ENCODE results near the gene COL4A5.

The COL4A5 gene

DNA sequence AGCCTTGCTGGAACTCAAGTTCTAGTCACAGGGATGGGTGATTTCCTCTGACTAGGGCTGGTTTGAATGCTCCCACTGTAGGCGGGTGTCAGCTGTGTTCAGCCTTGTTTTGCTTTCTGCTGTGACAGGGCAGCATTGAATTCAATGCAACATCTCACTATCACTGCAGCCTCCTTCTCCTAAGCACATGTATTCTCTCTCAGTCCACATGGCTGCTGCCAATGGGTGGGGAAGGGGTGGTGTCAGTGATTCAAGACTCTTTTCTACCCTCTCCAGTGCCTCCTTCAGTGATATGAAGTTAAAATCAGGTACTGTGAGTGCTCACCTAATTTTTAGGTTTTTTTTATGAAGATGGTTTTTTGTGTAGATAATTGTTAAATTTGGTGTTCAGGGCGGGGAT is 46.3 kb downstream of the COL4A5 start:
- no peak overlapping the region for H3K27ac ChIP-seq (ENCODE audit: insufficient read depth in 1 of 2, low read depth in 1 of 2, low read length in 2 of 2, poor library complexity in 1 of 2, severe bottlenecking in 2 of 2)
- no peak for DNase-seq
- ChIA-PET POLR2A (no interaction called here), CTCF (no interaction called here)
- no peaks in the 10 kb centered on the region for H3K36me3 ChIP-seq (ENCODE audit: control insufficient read depth in 4 of 4, insufficient read depth in 4 of 4, low read length in 3 of 4)
- H3K4me1 ChIP-seq (ENCODE audit: control extremely low read depth in 1 of 4, control insufficient read depth in 4 of 4, insufficient read depth in 4 of 4, low read length in 3 of 4): no peaks in the 10 kb centered on the region
- 80% methylated on average over 1 of the region's 2 CpGs for WGBS (ENCODE audit: insufficient coverage)
- peaks cover 0 to 2% (median 0%) of the 10 kb centered on the region in 5 experiments for H3K27me3 ChIP-seq (replicated peaks in 2 of 5; ENCODE audit: control insufficient read depth in 4 of 5, insufficient read depth in 5 of 5, low read length in 4 of 5)
- H3K9me3 ChIP-seq (ENCODE audit: control extremely low read depth in 1 of 5, control insufficient read depth in 4 of 5, insufficient read depth in 2 of 5, low read depth in 1 of 5, low read length in 4 of 5): peaks cover 0 to 1% (median 0%) of the 10 kb centered on the region in 5 experiments
- H3K4me3 ChIP-seq (ENCODE audit: control insufficient read depth in 1 of 7, extremely low read depth in 1 of 7, insufficient read depth in 4 of 7, low read depth in 2 of 7, low read length in 6 of 7): no peak overlapping the region

DNA sequence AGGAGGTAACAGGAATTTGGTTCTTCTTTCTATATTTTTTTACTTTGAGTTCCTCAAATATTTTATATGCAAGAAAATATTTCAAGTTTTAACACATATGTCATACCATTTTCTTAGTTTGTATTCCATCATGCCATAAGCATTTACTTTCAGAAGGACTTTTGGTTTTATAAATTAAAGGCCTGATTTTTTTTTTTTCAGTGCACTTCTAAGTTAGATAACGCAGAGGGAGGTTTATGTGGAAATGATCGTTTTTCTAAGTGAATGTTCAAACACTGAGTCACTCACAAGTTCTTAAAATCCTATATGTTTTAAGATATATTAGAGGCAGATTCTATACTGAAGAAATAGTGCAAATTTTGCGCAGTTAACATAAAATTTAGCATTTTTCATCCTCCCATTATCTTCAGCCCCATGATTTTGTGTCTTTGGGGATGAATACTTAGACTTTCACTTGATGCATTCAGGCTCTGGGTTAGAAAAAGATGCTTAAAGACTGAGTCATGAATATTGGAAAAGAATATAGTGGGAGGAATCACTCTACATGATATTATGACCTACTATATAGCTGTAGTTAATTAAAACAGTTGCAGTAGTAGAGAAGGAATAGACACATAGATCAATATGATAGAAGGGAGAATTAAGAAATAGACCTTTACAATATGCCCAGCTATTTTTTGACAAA is 54.9 kb downstream of the COL4A5 start:
- Histone ChIP-seq H3K27me3 (replicated peaks in 2 of 5; ENCODE audit: control insufficient read depth in 4 of 5, insufficient read depth in 5 of 5, low read length in 4 of 5) (peaks cover 0 to 6% (median 0%) of the 10 kb centered on the region in 5 experiments), H3K4me3 (ENCODE audit: control insufficient read depth in 1 of 7, extremely low read depth in 1 of 7, insufficient read depth in 4 of 7, low read depth in 2 of 7, low read length in 6 of 7) (no peak overlapping the region), H3K36me3 (ENCODE audit: control insufficient read depth in 4 of 4, insufficient read depth in 4 of 4, low read length in 3 of 4) (no peaks in the 10 kb centered on the region), H3K27ac (ENCODE audit: insufficient read depth in 1 of 2, low read depth in 1 of 2, low read length in 2 of 2, poor library complexity in 1 of 2, severe bottlenecking in 2 of 2) (no peak overlapping the region), H3K9me3 (ENCODE audit: control extremely low read depth in 1 of 5, control insufficient read depth in 4 of 5, insufficient read depth in 2 of 5, low read depth in 1 of 5, low read length in 4 of 5) (no peaks in the 10 kb centered on the region), H3K4me1 (ENCODE audit: control extremely low read depth in 1 of 4, control insufficient read depth in 4 of 4, insufficient read depth in 4 of 4, low read length in 3 of 4) (no peaks in the 10 kb centered on the region)
- WGBS (ENCODE audit: insufficient coverage): no CpG with 5 or more reads among the region's 3 CpGs
- CTCF ChIA-PET: no interaction called here
- POLR2A ChIA-PET: no interaction called here
- DNase-seq: no peak

DNA sequence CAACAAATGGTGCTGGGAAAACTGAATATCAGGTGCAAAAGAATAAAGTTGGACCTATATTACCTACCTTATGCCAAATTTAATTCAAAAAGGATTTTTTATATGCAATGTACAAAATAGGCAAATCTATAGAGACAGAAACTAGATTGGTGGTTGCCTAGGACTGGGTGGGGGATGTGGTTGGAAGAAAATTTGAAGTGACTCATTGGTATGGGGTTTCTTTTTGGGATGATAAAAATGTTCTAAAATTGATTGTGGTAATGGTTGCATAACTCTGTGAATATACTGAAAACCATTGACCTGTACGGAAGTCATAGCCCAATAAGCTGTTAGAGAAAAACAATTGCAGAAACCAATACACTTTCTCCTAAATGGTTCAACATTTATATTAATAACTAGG is 72.1 kb downstream of the COL4A5 start:
- WGBS (ENCODE audit: insufficient coverage): no CpG with 5 or more reads among the region's 1 CpG
- ChIA-PET POLR2A (no interaction called here), CTCF (interaction anchor here (0.6 kb wide), 1 partner anchor 25 kb away, joined by 3 read pairs; no protein-coding TSS in a partner anchor)
- H3K9me3 ChIP-seq (ENCODE audit: control extremely low read depth in 1 of 5, control insufficient read depth in 4 of 5, insufficient read depth in 2 of 5, low read depth in 1 of 5, low read length in 4 of 5): peaks cover 0 to 1% (median 0%) of the 10 kb centered on the region in 5 experiments
- H3K27me3 ChIP-seq (replicated peaks in 2 of 5; ENCODE audit: control insufficient read depth in 4 of 5, insufficient read depth in 5 of 5, low read length in 4 of 5): no peaks in the 10 kb centered on the region
- H3K36me3 ChIP-seq (ENCODE audit: control insufficient read depth in 4 of 4, insufficient read depth in 4 of 4, low read length in 3 of 4): no peaks in the 10 kb centered on the region
- no peaks in the 10 kb centered on the region for H3K4me1 ChIP-seq (ENCODE audit: control extremely low read depth in 1 of 4, control insufficient read depth in 4 of 4, insufficient read depth in 4 of 4, low read length in 3 of 4)
- DNase-seq: no peak
- no peak overlapping the region for H3K27ac ChIP-seq (ENCODE audit: insufficient read depth in 1 of 2, low read depth in 1 of 2, low read length in 2 of 2, poor library complexity in 1 of 2, severe bottlenecking in 2 of 2)
- H3K4me3 ChIP-seq (ENCODE audit: control insufficient read depth in 1 of 7, extremely low read depth in 1 of 7, insufficient read depth in 4 of 7, low read depth in 2 of 7, low read length in 6 of 7): no peak overlapping the region

DNA sequence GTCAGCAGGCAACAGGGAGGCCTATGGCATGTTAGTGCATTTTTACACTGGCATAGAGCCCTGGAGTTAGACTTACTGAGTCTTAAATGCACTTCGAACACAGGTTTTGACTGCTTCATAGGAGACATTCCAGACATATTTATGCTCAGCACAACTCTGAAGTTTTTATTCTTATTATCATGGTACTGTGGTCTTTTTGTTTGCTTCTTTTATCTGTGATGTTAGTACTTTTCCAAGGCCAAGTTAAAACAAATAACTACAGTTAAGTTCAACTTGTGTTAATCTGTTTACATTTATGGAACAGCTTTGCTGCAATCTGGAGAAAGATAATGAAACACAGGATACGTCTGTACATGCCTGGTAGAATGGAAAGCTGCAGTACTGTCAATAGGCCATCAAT is 76.5 kb downstream of the COL4A5 start:
- ChIA-PET CTCF (no interaction called here), POLR2A (no interaction called here)
- DNase-seq: no peak
- Histone ChIP-seq H3K4me1 (ENCODE audit: control extremely low read depth in 1 of 4, control insufficient read depth in 4 of 4, insufficient read depth in 4 of 4, low read length in 3 of 4) (no peaks in the 10 kb centered on the region), H3K4me3 (ENCODE audit: control insufficient read depth in 1 of 7, extremely low read depth in 1 of 7, insufficient read depth in 4 of 7, low read depth in 2 of 7, low read length in 6 of 7) (no peak overlapping the region), H3K36me3 (ENCODE audit: control insufficient read depth in 4 of 4, insufficient read depth in 4 of 4, low read length in 3 of 4) (no peaks in the 10 kb centered on the region), H3K27ac (ENCODE audit: insufficient read depth in 1 of 2, low read depth in 1 of 2, low read length in 2 of 2, poor library complexity in 1 of 2, severe bottlenecking in 2 of 2) (no peak overlapping the region), H3K27me3 (replicated peaks in 2 of 5; ENCODE audit: control insufficient read depth in 4 of 5, insufficient read depth in 5 of 5, low read length in 4 of 5) (no peaks in the 10 kb centered on the region), H3K9me3 (ENCODE audit: control extremely low read depth in 1 of 5, control insufficient read depth in 4 of 5, insufficient read depth in 2 of 5, low read depth in 1 of 5, low read length in 4 of 5) (peaks cover 0 to 1% (median 0%) of the 10 kb centered on the region in 5 experiments)
- no CpG with 5 or more reads among the region's 2 CpGs for WGBS (ENCODE audit: insufficient coverage)

DNA sequence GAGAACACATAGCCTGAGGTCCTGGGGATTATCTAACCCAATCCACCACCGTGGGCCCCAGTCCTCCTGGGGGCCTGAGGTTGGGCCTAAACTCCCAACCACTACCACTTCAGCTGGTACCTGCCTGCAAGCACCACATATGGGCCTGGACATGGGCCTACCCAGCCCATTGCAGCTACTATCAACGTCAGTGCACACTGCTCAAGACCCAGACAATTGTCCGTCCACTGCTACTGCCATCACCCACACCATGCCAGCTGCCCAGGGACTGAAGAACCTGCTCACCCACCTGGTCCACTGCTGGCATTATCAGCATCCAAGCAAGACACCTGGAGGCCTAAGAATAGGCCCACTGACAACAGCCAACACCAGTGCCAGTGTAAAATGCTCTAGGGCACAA is 88.1 kb downstream of the COL4A5 start:
- Histone ChIP-seq H3K4me3 (ENCODE audit: control insufficient read depth in 1 of 7, extremely low read depth in 1 of 7, insufficient read depth in 4 of 7, low read depth in 2 of 7, low read length in 6 of 7) (no peak overlapping the region), H3K27ac (ENCODE audit: insufficient read depth in 1 of 2, low read depth in 1 of 2, low read length in 2 of 2, poor library complexity in 1 of 2, severe bottlenecking in 2 of 2) (no peak overlapping the region), H3K27me3 (replicated peaks in 2 of 5; ENCODE audit: control insufficient read depth in 4 of 5, insufficient read depth in 5 of 5, low read length in 4 of 5) (no peaks in the 10 kb centered on the region), H3K4me1 (ENCODE audit: control extremely low read depth in 1 of 4, control insufficient read depth in 4 of 4, insufficient read depth in 4 of 4, low read length in 3 of 4) (no peaks in the 10 kb centered on the region), H3K9me3 (ENCODE audit: control extremely low read depth in 1 of 5, control insufficient read depth in 4 of 5, insufficient read depth in 2 of 5, low read depth in 1 of 5, low read length in 4 of 5) (no peaks in the 10 kb centered on the region), H3K36me3 (ENCODE audit: control insufficient read depth in 4 of 4, insufficient read depth in 4 of 4, low read length in 3 of 4) (no peaks in the 10 kb centered on the region)
- no peak for DNase-seq
- 92% methylated on average over 3 of the region's 3 CpGs for WGBS (ENCODE audit: insufficient coverage)
- POLR2A ChIA-PET: no interaction called here
- CTCF ChIA-PET: no interaction called here

DNA sequence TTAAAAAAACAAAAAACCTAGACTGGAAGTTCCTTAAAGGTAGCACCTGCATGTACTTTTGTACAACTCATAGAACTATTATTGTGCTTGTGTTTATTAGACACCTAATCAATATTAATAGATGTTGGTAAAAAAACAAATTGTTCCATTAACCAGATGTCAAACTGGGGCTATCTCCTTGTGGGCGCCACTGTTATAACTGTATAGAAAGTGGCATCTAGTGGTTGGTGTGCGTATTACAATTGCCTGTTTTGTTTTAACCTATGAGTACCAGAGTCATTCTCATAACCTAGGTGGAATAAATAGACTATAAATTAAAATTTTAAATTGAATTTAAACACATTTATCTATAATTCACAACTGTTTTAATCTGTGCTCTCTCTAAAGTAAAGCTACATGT is 97.4 kb downstream of the COL4A5 start:
- Histone ChIP-seq H3K27ac (ENCODE audit: insufficient read depth in 1 of 2, low read depth in 1 of 2, low read length in 2 of 2, poor library complexity in 1 of 2, severe bottlenecking in 2 of 2) (no peak overlapping the region), H3K4me1 (ENCODE audit: control extremely low read depth in 1 of 4, control insufficient read depth in 4 of 4, insufficient read depth in 4 of 4, low read length in 3 of 4) (no peaks in the 10 kb centered on the region), H3K36me3 (ENCODE audit: control insufficient read depth in 4 of 4, insufficient read depth in 4 of 4, low read length in 3 of 4) (no peaks in the 10 kb centered on the region), H3K27me3 (replicated peaks in 2 of 5; ENCODE audit: control insufficient read depth in 4 of 5, insufficient read depth in 5 of 5, low read length in 4 of 5) (peaks cover 0 to 5% (median 0%) of the 10 kb centered on the region in 5 experiments), H3K9me3 (ENCODE audit: control extremely low read depth in 1 of 5, control insufficient read depth in 4 of 5, insufficient read depth in 2 of 5, low read depth in 1 of 5, low read length in 4 of 5) (no peaks in the 10 kb centered on the region), H3K4me3 (ENCODE audit: control insufficient read depth in 1 of 7, extremely low read depth in 1 of 7, insufficient read depth in 4 of 7, low read depth in 2 of 7, low read length in 6 of 7) (no peak overlapping the region)
- ChIA-PET POLR2A (no interaction called here), CTCF (interaction anchor here (0.7 kb wide), 1 partner anchor 25 kb away, joined by 3 read pairs; no protein-coding TSS in a partner anchor)
- 0% methylated on average over 1 of the region's 2 CpGs for WGBS (ENCODE audit: insufficient coverage)
- DNase-seq: peak in 2 of 3 donors; percentile 28 to 32

DNA sequence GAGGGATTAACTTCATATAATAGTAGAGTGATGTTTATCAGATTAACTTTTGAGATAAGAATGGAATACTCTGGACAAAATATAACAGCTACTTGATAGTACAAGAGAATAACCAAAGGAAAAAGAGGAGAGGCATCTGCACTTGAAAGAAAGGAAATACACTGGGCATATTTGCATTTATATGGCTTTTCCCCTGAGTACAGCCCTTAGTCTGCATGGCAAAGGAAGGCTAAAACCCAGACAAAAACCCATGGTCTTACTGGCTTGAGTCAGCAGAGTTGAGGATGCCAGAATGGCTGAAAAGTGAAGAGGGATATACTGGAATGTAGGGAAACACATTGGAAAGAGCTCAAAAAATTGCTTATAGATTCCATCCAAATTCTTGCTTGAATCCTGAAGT is 101.6 kb downstream of the COL4A5 start:
- H3K4me1 ChIP-seq (ENCODE audit: control extremely low read depth in 1 of 4, control insufficient read depth in 4 of 4, insufficient read depth in 4 of 4, low read length in 3 of 4): no peaks in the 10 kb centered on the region
- H3K36me3 ChIP-seq (ENCODE audit: control insufficient read depth in 4 of 4, insufficient read depth in 4 of 4, low read length in 3 of 4): no peaks in the 10 kb centered on the region
- peaks cover 0 to 5% (median 0%) of the 10 kb centered on the region in 5 experiments for H3K27me3 ChIP-seq (replicated peaks in 2 of 5; ENCODE audit: control insufficient read depth in 4 of 5, insufficient read depth in 5 of 5, low read length in 4 of 5)
- H3K27ac ChIP-seq (ENCODE audit: insufficient read depth in 1 of 2, low read depth in 1 of 2, low read length in 2 of 2, poor library complexity in 1 of 2, severe bottlenecking in 2 of 2): no peak overlapping the region
- H3K9me3 ChIP-seq (ENCODE audit: control extremely low read depth in 1 of 5, control insufficient read depth in 4 of 5, insufficient read depth in 2 of 5, low read depth in 1 of 5, low read length in 4 of 5): no peaks in the 10 kb centered on the region
- ChIA-PET POLR2A (no interaction called here), CTCF (no interaction called here)
- DNase-seq: no peak
- H3K4me3 ChIP-seq (ENCODE audit: control insufficient read depth in 1 of 7, extremely low read depth in 1 of 7, insufficient read depth in 4 of 7, low read depth in 2 of 7, low read length in 6 of 7): no peak overlapping the region
